ENCODE results near the gene BCAS3.

GRCh38 chr17:60743282-60743681 is 65.6 kb downstream of the BCAS3 start:
- TF ChIP-seq, protein P1, sequence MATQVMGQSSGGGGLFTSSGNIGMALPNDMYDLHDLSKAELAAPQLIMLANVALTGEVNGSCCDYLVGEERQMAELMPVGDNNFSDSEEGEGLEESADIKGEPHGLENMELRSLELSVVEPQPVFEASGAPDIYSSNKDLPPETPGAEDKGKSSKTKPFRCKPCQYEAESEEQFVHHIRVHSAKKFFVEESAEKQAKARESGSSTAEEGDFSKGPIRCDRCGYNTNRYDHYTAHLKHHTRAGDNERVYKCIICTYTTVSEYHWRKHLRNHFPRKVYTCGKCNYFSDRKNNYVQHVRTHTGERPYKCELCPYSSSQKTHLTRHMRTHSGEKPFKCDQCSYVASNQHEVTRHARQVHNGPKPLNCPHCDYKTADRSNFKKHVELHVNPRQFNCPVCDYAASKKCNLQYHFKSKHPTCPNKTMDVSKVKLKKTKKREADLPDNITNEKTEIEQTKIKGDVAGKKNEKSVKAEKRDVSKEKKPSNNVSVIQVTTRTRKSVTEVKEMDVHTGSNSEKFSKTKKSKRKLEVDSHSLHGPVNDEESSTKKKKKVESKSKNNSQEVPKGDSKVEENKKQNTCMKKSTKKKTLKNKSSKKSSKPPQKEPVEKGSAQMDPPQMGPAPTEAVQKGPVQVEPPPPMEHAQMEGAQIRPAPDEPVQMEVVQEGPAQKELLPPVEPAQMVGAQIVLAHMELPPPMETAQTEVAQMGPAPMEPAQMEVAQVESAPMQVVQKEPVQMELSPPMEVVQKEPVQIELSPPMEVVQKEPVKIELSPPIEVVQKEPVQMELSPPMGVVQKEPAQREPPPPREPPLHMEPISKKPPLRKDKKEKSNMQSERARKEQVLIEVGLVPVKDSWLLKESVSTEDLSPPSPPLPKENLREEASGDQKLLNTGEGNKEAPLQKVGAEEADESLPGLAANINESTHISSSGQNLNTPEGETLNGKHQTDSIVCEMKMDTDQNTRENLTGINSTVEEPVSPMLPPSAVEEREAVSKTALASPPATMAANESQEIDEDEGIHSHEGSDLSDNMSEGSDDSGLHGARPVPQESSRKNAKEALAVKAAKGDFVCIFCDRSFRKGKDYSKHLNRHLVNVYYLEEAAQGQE (IDR thresholded peaks at IDR 0.05; ENCODE audit: low read depth), result no peak
- TF ChIP-seq, protein P2, sequence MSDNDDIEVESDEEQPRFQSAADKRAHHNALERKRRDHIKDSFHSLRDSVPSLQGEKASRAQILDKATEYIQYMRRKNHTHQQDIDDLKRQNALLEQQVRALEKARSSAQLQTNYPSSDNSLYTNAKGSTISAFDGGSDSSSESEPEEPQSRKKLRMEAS (IDR thresholded peaks at IDR 0.05), result no peak
- TF ChIP-seq EP300 (IDR thresholded peaks at IDR 0.05; ENCODE audit: borderline replicate concordance) (no peak), CEBPB (IDR thresholded peaks at IDR 0.05) (no peak), RAD21 (IDR thresholded peaks at IDR 0.05; ENCODE audit: low read depth) (no peak), TCF12 (IDR thresholded peaks at IDR 0.05; ENCODE audit: low read depth) (no peak), ZBTB7A (IDR thresholded peaks at IDR 0.05; ENCODE audit: low read depth) (no peak)

Measured in Ishikawa (cell line).